Measurements from ENCODE around the gene FBLIM1.

Gene FBLIM1

DNA sequence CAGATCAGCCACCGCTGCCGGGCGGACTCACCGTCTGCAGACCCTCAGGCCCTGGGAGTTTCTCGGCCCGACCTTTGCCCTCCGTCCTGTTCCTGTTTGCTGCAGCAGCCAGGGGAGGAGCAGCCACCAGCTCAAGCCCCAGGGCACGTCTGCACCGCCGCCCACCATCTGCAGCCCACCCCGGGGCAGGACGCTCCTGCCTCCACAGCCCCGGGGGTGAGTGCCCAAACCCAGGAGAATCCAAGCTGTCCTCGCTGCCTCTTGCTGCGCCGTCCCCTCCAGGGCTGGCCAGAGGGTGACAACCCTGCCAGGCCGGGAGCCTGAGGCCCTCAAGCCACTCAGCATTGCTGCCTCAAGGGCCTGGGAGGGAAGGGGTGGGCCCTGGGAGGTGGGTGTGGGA, 23.7 kb upstream of the FBLIM1 start:
- TF ChIP-seq, protein P1, sequence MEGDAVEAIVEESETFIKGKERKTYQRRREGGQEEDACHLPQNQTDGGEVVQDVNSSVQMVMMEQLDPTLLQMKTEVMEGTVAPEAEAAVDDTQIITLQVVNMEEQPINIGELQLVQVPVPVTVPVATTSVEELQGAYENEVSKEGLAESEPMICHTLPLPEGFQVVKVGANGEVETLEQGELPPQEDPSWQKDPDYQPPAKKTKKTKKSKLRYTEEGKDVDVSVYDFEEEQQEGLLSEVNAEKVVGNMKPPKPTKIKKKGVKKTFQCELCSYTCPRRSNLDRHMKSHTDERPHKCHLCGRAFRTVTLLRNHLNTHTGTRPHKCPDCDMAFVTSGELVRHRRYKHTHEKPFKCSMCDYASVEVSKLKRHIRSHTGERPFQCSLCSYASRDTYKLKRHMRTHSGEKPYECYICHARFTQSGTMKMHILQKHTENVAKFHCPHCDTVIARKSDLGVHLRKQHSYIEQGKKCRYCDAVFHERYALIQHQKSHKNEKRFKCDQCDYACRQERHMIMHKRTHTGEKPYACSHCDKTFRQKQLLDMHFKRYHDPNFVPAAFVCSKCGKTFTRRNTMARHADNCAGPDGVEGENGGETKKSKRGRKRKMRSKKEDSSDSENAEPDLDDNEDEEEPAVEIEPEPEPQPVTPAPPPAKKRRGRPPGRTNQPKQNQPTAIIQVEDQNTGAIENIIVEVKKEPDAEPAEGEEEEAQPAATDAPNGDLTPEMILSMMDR (IDR thresholded peaks at IDR 0.05; ENCODE audit: control extremely low read depth, extremely low read depth, low read depth, missing control alignments) = no peak
- ChIA-PET CTCF (no interaction called here), POLR2A (no interaction called here)
- DNase-seq (ENCODE audit: extremely low spot score) = no peak

DNA sequence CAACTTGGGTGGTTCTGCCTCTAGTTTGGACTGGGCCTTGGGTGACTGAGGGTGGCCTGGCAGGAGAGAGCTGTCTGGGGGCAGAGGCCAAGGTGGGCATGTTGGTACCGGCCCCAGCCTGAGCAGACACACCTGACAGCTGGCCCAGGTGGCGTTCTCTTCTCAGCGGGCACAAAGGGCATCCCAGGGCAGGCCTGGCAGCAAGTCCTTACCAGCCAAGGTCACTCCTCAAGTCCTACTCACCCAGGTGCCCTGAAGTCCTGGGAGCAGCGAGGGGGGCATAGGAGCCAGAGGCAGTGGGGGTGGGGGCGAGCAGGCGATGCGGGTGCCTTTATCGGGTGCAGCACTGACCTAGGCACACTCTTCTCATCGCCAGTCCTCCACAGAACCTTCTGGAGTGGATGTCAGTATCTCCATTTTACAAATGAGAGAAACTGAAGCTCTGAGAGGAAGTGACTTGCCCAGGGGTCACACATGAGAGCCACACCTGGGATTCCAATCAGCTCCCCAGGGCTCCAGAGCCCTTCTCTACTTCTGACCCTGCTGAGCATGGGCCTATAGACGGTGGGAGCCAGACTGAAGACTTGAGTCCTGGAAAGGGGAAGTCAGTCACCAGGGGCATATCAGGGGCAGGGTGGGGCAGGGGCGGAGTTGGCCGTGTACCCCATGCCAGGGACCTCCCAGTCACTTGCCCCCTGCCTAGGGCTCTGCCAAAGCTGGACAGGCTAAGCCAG, 23.1 kb upstream of the FBLIM1 start:
- CTCF ChIA-PET = no interaction called here
- DNase-seq (ENCODE audit: extremely low spot score) = no peak
- POLR2A ChIA-PET = no interaction called here
- TF ChIP-seq, protein P1 (IDR thresholded peaks at IDR 0.05; ENCODE audit: control extremely low read depth, extremely low read depth, low read depth, missing control alignments) = no peak

DNA sequence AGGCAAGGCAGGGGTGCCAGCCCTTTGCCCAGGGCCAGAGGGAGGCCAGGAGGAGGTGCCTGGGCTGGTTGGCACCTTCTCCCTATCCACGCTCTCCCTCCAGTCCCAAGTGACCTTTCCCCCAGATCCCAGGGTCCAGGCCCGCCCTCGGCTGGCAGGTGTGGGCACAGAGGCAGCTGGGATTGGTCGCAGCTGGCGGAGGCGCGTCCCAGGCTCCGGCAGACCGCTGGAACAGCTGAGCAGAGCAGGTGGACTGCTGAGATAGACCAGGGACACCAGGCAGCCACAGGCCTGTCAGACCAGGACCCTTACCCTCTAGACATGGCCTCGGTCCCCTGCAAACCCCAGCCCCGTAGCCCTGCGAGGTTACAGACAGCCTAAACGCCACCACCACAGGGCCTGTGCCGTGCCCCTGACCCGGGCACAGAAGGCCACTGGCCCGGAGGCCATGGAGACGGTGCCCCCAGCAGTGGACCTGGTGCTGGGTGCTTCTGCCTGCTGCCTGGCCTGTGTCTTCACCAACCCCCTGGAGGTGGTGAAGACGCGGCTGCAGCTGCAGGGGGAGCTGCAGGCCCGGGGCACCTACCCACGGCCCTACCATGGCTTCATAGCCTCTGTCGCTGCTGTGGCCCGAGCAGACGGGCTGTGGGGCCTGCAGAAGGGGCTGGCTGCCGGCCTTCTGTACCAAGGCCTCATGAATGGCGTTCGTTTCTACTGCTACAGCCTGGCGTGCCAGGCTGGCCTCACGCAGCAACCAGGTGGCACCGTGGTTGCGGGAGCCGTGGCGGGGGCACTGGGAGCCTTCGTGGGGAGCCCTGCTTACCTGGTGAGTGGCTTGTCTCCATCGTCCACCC, 22.3 kb upstream of the FBLIM1 start, which contains the start of gene SLC25A34:
TSS of gene SLC25A34 (plus strand) at position 221 of the 854 bp plus-strand sequence. CDS start at position 449, 228 bp downstream.
- no peak for DNase-seq (ENCODE audit: extremely low spot score)
- ChIA-PET POLR2A (no interaction called here), CTCF (no interaction called here)
- TF ChIP-seq, protein P1 (IDR thresholded peaks at IDR 0.05; ENCODE audit: control extremely low read depth, extremely low read depth, low read depth, missing control alignments) = no peak

DNA sequence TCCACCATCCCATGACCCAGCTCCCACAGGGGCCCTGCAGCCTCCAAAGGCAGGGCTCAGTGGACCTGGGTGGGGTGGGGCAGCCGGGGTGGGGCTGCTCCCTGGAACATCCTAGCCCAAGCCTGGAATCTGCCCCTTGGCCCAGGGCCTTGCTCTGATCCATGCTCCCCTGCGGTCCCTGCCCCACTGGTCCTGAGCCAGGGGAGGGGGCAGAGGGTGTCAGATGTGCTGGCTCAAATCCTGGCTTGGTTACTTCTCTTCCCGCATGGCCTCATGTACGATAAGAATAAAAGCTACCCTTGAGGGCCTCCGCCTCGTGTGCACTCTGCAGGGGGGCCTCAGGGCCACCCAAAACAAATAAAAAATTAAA, 21.7 kb upstream of the FBLIM1 start:
- TF ChIP-seq, protein P1 (IDR thresholded peaks at IDR 0.05; ENCODE audit: control extremely low read depth, extremely low read depth, low read depth, missing control alignments) = no peak
- ChIA-PET CTCF (no interaction called here), POLR2A (no interaction called here)
- DNase-seq (ENCODE audit: extremely low spot score) = no peak

DNA sequence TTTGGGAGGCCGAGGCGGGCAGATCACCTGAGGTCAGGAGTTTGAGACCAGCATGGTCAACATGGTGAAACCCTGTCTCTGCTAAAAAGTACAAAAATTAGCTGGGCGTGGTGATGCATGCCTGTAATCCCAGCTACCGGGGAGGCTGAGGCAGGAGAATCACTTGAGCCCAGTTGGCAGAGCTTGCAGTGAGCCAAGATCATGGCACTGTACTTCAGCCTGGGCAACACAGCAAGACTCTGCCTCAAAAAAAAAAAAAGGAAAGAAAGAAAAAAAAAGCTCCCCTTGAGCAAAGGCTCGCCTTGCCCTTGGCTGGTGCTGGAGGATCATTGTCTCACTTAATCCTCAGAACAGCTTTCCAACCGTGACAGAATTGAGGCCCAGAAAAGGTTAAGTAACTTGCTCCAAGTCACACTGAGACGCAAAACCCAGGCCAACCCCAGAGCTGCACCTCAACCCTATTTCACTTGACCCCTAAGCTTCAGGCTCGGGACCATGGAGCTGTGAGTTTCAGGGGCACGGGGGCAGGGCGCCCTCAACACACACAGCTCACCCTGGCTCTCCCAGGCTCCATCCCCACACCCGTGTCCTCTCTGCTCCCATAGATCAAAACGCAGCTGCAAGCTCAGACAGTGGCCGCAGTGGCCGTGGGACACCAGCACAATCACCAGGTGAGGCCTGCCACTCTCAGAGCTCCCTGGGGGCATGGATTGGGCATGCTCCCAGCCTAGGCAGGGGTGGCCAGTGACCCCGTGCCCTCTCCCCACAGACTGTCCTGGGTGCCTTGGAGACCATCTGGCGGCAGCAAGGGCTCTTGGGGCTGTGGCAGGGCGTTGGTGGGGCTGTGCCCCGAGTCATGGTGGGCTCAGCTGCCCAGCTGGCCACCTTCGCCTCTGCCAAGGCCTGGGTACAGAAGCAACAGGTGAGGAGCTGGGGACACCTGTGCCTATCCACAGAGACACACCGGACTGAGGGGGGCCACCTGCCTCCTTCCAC, 21.0 kb upstream of the FBLIM1 start:
- DNase-seq (ENCODE audit: extremely low spot score) = no peak
- POLR2A ChIA-PET = interaction anchor here (0.5 to 1.0 kb wide), 3 partner anchors 18 to 74 kb away, joined by 3 to 6 read pairs (median 4); no protein-coding TSS in a partner anchor
- TF ChIP-seq, protein P1 (IDR thresholded peaks at IDR 0.05; ENCODE audit: control extremely low read depth, extremely low read depth, low read depth, missing control alignments) = no peak
- CTCF ChIA-PET = interaction anchor here (0.9 kb wide), 1 partner anchor 414 kb away, joined by 4 read pairs; no protein-coding TSS in a partner anchor
